ENCODE data around the gene TC2N.

GRCh38 chr14:91889477-91890211 lies 22.3 kb upstream of the TC2N start:
- TF ChIP-seq EZH2 (IDR thresholded peaks at IDR 0.05; ENCODE audit: borderline replicate concordance, insufficient read depth, low read depth, low read length, poor library complexity, severe bottlenecking) (no peak), CTCF (IDR thresholded peaks at IDR 0.05) (no peak)
